Activated CD4-positive, alpha-beta T cell treated with anti-CD3 and anti-CD28 coated beads, Interleukin-2, amount 10 ng/mL, durations not matched to agents 24 days and 14 days (primary cell): ENCODE data around the gene DDX3X. TPM values are rescaled to one million over a fixed set of nuclear protein-coding genes. Genes with fewer than 3 reads are reported as not detected.
"Not testable (repeated sequence)": the region's sequence is repeated elsewhere in the genome, so short reads cannot be mapped to it uniquely, and the experiment has no call there.

Source experiments
- DNase-seq: peaks from one replicate; pipeline ENCODE4 v3.0.0; 2022
- H3K27ac Mint-ChIP-seq: one replicate; pipeline ENCODE4 v1.8.0; 2022; ENCODE audit warnings: mild to moderate bottlenecking, mixed read lengths
- H3K27me3 Mint-ChIP-seq: one replicate; pipeline ENCODE4 v1.8.0; 2022; ENCODE audit warnings: mixed read lengths
- H3K36me3 Mint-ChIP-seq: one replicate; pipeline ENCODE4 v1.8.0; 2022; ENCODE audit warnings: low read depth, mild to moderate bottlenecking, mixed read lengths
- H3K4me1 Mint-ChIP-seq: one replicate; pipeline ENCODE4 v1.8.0; 2021; ENCODE audit warnings: mixed read lengths
- H3K4me3 Mint-ChIP-seq: one replicate; pipeline ENCODE4 v1.8.0; 2022; ENCODE audit warnings: mild to moderate bottlenecking, moderate library complexity, mixed read lengths
- H3K9me3 Mint-ChIP-seq: one replicate; pipeline ENCODE4 v1.8.0; 2021; ENCODE audit warnings: mixed read lengths
- intact Hi-C: fragments of 100-400 bp; cut with micrococcal nuclease; formaldehyde crosslinking; loops from one replicate; pipeline ENCODE4 v1.15.1; 2023
- total RNA-seq: library from RNA; stranded (reverse); gene quantifications from 2 replicates; pipeline ENCODE4 v1.2.3, GENCODE V29; 2022

Gene DDX3X
- total RNA-seq, 1 donor from 2014 or later: 307 TPM

GRCh38 chrX:41353985-41354384 lies 20.0 kb downstream of the DDX3X start:
- H3K27ac Mint-ChIP-seq: no peak overlapping the region

GRCh38 chrX:41369152-41369551 lies 35.2 kb downstream of the DDX3X start:
- DNase-seq: no peak
- H3K27me3 Mint-ChIP-seq: no peaks in the 10 kb centered on the region
- no peaks in the 10 kb centered on the region for H3K9me3 Mint-ChIP-seq
- intact Hi-C loops: no loop called here
- no peaks in the 10 kb centered on the region for H3K4me1 Mint-ChIP-seq
- no peak overlapping the region for H3K27ac Mint-ChIP-seq
- H3K36me3 Mint-ChIP-seq: no peaks in the 10 kb centered on the region
- no peak overlapping the region for H3K4me3 Mint-ChIP-seq

More at GRCh38 chrX:41353985-41354384, 20.0 kb downstream of the DDX3X start:
- intact Hi-C loops: loop anchor here (5.0 kb wide), 1 partner anchor 88 kb away; no protein-coding TSS in a partner anchor
- H3K4me1 Mint-ChIP-seq: peaks cover 25% of the 10 kb centered on the region
- no peaks in the 10 kb centered on the region for H3K27me3 Mint-ChIP-seq
- H3K4me3 Mint-ChIP-seq: no peak overlapping the region
- peaks cover 16% of the 10 kb centered on the region for H3K36me3 Mint-ChIP-seq
- DNase-seq: no peak
- no peaks in the 10 kb centered on the region for H3K9me3 Mint-ChIP-seq

GRCh38 chrX:41371575-41371974 lies 37.6 kb downstream of the DDX3X start:
- H3K27ac Mint-ChIP-seq, H3K27me3 Mint-ChIP-seq, intact Hi-C loops, H3K4me1 Mint-ChIP-seq, H3K36me3 Mint-ChIP-seq, H3K4me3 Mint-ChIP-seq, DNase-seq, H3K9me3 Mint-ChIP-seq: not testable (repeated sequence)

GRCh38 chrX:41373989-41374606 lies 40.1 kb downstream of the DDX3X start:
- DNase-seq: no peak
- no peaks in the 10 kb centered on the region for H3K9me3 Mint-ChIP-seq
- H3K27me3 Mint-ChIP-seq: no peaks in the 10 kb centered on the region
- H3K27ac Mint-ChIP-seq: no peak overlapping the region
- no peaks in the 10 kb centered on the region for H3K36me3 Mint-ChIP-seq
- peaks cover 7% of the 10 kb centered on the region for H3K4me1 Mint-ChIP-seq
- no peak overlapping the region for H3K4me3 Mint-ChIP-seq
- intact Hi-C loops: no loop called here

- peaks cover 11% of the 10 kb centered on the region for H3K4me1 Mint-ChIP-seq
- intact Hi-C loops: no loop called here
- no peaks in the 10 kb centered on the region for H3K9me3 Mint-ChIP-seq
- no peaks in the 10 kb centered on the region for H3K36me3 Mint-ChIP-seq
- H3K27me3 Mint-ChIP-seq: no peaks in the 10 kb centered on the region
- peak overlapping the region; percentile 87 for H3K27ac Mint-ChIP-seq
- peak; percentile 56 for DNase-seq
- peak overlapping the region; percentile 50 for H3K4me3 Mint-ChIP-seq
These were observed 43.7 kb downstream of the DDX3X start for GRCh38 chrX:41377624-41378023.

GRCh38 chrX:41381685-41382084 lies 47.7 kb downstream of the DDX3X start:
- Mint-ChIP-seq H3K4me3 (no peak overlapping the region), H3K36me3 (no peaks in the 10 kb centered on the region), H3K4me1 (peaks cover 26% of the 10 kb centered on the region), H3K9me3 (no peaks in the 10 kb centered on the region), H3K27me3 (no peaks in the 10 kb centered on the region), H3K27ac (peak overlapping the region; percentile 56)
- no peak for DNase-seq
- intact Hi-C loops: loop anchor here (2.0 kb wide), 1 partner anchor 51 kb away; no protein-coding TSS in a partner anchor

- no peaks in the 10 kb centered on the region for H3K36me3 Mint-ChIP-seq
- intact Hi-C loops: loop anchor here (1.0 to 2.0 kb wide), 2 partner anchors 52 to 59 kb away; no protein-coding TSS in a partner anchor
- H3K4me1 Mint-ChIP-seq: peaks cover 22% of the 10 kb centered on the region
- peak; percentile 78 for DNase-seq
- H3K9me3 Mint-ChIP-seq: no peaks in the 10 kb centered on the region
- H3K4me3 Mint-ChIP-seq: peak overlapping the region; percentile 77
- no peaks in the 10 kb centered on the region for H3K27me3 Mint-ChIP-seq
- peak overlapping the region; percentile 97 for H3K27ac Mint-ChIP-seq
These were observed 49.0 kb downstream of the DDX3X start for GRCh38 chrX:41382714-41383645.

- H3K9me3 Mint-ChIP-seq: no peaks in the 10 kb centered on the region
- intact Hi-C loops: no loop called here
- H3K4me3 Mint-ChIP-seq: peak overlapping the region; percentile 77
- DNase-seq: peak; percentile 77
- H3K27ac Mint-ChIP-seq: peak overlapping the region; percentile 97
- peaks cover 20% of the 10 kb centered on the region for H3K4me1 Mint-ChIP-seq
- no peaks in the 10 kb centered on the region for H3K27me3 Mint-ChIP-seq
- no peaks in the 10 kb centered on the region for H3K36me3 Mint-ChIP-seq
These were observed 50.2 kb downstream of the DDX3X start for GRCh38 chrX:41384051-41384705.

GRCh38 chrX:41386222-41386990 lies 52.4 kb downstream of the DDX3X start:
- Mint-ChIP-seq H3K4me1 (peaks cover 20% of the 10 kb centered on the region), H3K36me3 (no peaks in the 10 kb centered on the region), H3K27me3 (no peaks in the 10 kb centered on the region), H3K9me3 (no peaks in the 10 kb centered on the region), H3K27ac (no peak overlapping the region), H3K4me3 (no peak overlapping the region)
- no peak for DNase-seq
- intact Hi-C loops: no loop called here

GRCh38 chrX:41388543-41388942 lies 54.6 kb downstream of the DDX3X start:
- Mint-ChIP-seq H3K4me3 (no peak overlapping the region), H3K4me1 (peaks cover 9% of the 10 kb centered on the region), H3K9me3 (no peaks in the 10 kb centered on the region), H3K36me3 (no peaks in the 10 kb centered on the region), H3K27ac (no peak overlapping the region), H3K27me3 (no peaks in the 10 kb centered on the region)
- intact Hi-C loops: no loop called here
- no peak for DNase-seq

- H3K27ac Mint-ChIP-seq: no peak overlapping the region
- no peaks in the 10 kb centered on the region for H3K36me3 Mint-ChIP-seq
- intact Hi-C loops: no loop called here
- peaks cover 5% of the 10 kb centered on the region for H3K4me1 Mint-ChIP-seq
- DNase-seq: no peak
- H3K27me3 Mint-ChIP-seq: no peaks in the 10 kb centered on the region
- H3K4me3 Mint-ChIP-seq: no peak overlapping the region
- H3K9me3 Mint-ChIP-seq: no peaks in the 10 kb centered on the region
These were observed 55.4 kb downstream of the DDX3X start for GRCh38 chrX:41389311-41389888.

- H3K27me3 Mint-ChIP-seq, H3K4me3 Mint-ChIP-seq, H3K36me3 Mint-ChIP-seq, DNase-seq, H3K27ac Mint-ChIP-seq, intact Hi-C loops, H3K9me3 Mint-ChIP-seq, H3K4me1 Mint-ChIP-seq: not testable (repeated sequence)
These were observed 56.6 kb downstream of the DDX3X start for GRCh38 chrX:41390576-41390975.

- no peak for DNase-seq
- Mint-ChIP-seq H3K36me3 (no peaks in the 10 kb centered on the region), H3K4me1 (peaks cover 1% of the 10 kb centered on the region), H3K9me3 (no peaks in the 10 kb centered on the region), H3K27ac (no peak overlapping the region), H3K4me3 (no peak overlapping the region), H3K27me3 (no peaks in the 10 kb centered on the region)
- intact Hi-C loops: no loop called here
These were observed 57.6 kb downstream of the DDX3X start for GRCh38 chrX:41391606-41392005.
